HUES64 (cell line): Measurements from ENCODE around the gene ADAMTS20.

ENCODE experiments used
- H3K27ac ChIP-seq: 2 replicates; pipeline ENCODE4 v1.7.0; 2013; ENCODE audit warnings: low read depth, low read length, inconsistent platforms
- H3K27me3 ChIP-seq: 2 replicates; pipeline ENCODE4 v1.6.1; 2013; ENCODE audit warnings: mild to moderate bottlenecking, low read length; ENCODE audit not compliant: insufficient read depth
- H3K36me3 ChIP-seq: 2 replicates; pipeline ENCODE4 v1.6.1; 2013; ENCODE audit warnings: mild to moderate bottlenecking, low read length; ENCODE audit not compliant: insufficient read depth
- H3K4me1 ChIP-seq: 2 replicates; pipeline ENCODE4 v1.6.1; 2013; ENCODE audit warnings: mild to moderate bottlenecking, low read length, moderate library complexity; ENCODE audit not compliant: insufficient read depth
- H3K4me3 ChIP-seq: 2 replicates; pipeline ENCODE4 v1.5.1; 2013; ENCODE audit warnings: mild to moderate bottlenecking, low read length, moderate library complexity
- H3K9ac ChIP-seq: 2 replicates; pipeline ENCODE4 v1.6.1; 2013; ENCODE audit warnings: mild to moderate bottlenecking, low read depth, low read length
- H3K9me3 ChIP-seq: 2 replicates; pipeline ENCODE4 v1.6.1; 2013; ENCODE audit warnings: low read depth, low read length; ENCODE audit not compliant: insufficient read depth
- WGBS: fragments of 150-250, 120-280 bp; methylation state at CpG from one replicate; pipeline ENCODE4 v1.1.7; 2013; ENCODE audit warnings: missing lambda C conversion rate; 5-methylcytosine and 5-hydroxymethylcytosine counted together

The ADAMTS20 gene

GRCh38 chr12:43310596-43310995 lies 241.4 kb downstream of the ADAMTS20 start:
- H3K4me1 ChIP-seq: no peaks in the 10 kb centered on the region
- no peak overlapping the region for H3K27ac ChIP-seq
- no peaks in the 10 kb centered on the region for H3K9me3 ChIP-seq
- H3K27me3 ChIP-seq: no peaks in the 10 kb centered on the region
- H3K4me3 ChIP-seq: no peak overlapping the region
- no peaks in the 10 kb centered on the region for H3K36me3 ChIP-seq
- no peak overlapping the region for H3K9ac ChIP-seq

DNA sequence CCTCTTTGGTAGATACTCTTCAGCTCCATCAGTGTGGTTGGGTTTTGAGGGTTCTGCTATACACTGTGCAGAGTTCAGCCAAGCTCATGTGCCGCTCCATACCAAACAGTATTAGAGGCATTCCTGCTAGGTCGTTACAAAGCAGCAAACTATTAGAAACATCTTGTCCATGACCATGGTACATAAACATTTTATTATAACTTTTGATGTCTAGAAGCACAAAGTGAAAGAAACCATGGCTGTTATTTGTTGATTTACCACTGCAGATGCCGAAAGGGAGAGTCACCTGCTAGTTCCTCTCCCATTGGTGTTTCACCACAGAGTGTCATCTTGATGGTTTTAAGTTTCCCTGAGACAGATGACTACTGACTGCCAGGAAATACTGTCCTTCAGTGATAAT lies 242.0 kb downstream of the ADAMTS20 start:
- Histone ChIP-seq H3K36me3 (no peaks in the 10 kb centered on the region), H3K4me1 (no peaks in the 10 kb centered on the region), H3K27ac (no peak overlapping the region), H3K9ac (no peak overlapping the region), H3K4me3 (no peak overlapping the region), H3K9me3 (no peaks in the 10 kb centered on the region), H3K27me3 (no peaks in the 10 kb centered on the region)
- 94% methylated on average over 3 of the region's 3 CpGs for WGBS

DNA sequence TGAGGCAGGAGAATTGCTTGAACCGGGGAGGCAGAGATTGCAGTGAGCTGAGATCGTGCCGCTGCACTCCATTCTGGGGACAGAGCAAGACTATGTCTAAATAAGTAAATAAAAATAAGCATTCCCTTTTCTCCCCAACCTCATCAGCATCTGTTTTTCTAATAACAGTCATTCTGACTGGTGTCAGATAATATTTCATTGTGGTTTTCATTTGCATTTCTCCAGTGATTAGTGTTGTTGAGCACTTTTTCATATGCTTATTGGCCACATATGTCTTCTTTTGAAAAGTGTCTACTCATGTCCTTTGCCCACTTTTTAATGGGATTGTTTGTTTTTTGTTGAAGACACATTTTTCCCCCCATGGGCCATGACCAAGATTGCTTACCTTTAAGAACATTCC lies 243.2 kb downstream of the ADAMTS20 start:
- H3K4me1 ChIP-seq: no peaks in the 10 kb centered on the region
- H3K9me3 ChIP-seq: no peaks in the 10 kb centered on the region
- 90% methylated on average over 3 of the region's 3 CpGs for WGBS
- H3K27ac ChIP-seq: no peak overlapping the region
- H3K9ac ChIP-seq: no peak overlapping the region
- no peaks in the 10 kb centered on the region for H3K36me3 ChIP-seq
- H3K27me3 ChIP-seq: no peaks in the 10 kb centered on the region
- H3K4me3 ChIP-seq: no peak overlapping the region

GRCh38 chr12:43307126-43307525 lies 244.9 kb downstream of the ADAMTS20 start:
- no peak overlapping the region for H3K9ac ChIP-seq
- no peaks in the 10 kb centered on the region for H3K27me3 ChIP-seq
- no peak overlapping the region for H3K4me3 ChIP-seq
- H3K4me1 ChIP-seq: no peaks in the 10 kb centered on the region
- no peak overlapping the region for H3K27ac ChIP-seq
- WGBS: 90% methylated on average over 2 of the region's 2 CpGs
- no peaks in the 10 kb centered on the region for H3K36me3 ChIP-seq
- H3K9me3 ChIP-seq: no peaks in the 10 kb centered on the region; the same call in 1 of the 2 replicates

- 100% methylated on average over 1 of the region's 3 CpGs for WGBS
- no peaks in the 10 kb centered on the region for H3K36me3 ChIP-seq
- H3K27ac ChIP-seq: no peak overlapping the region
- no peaks in the 10 kb centered on the region for H3K4me1 ChIP-seq
- H3K4me3 ChIP-seq: no peak overlapping the region
- peaks cover 2% of the 10 kb centered on the region; the same call in 1 of the 2 replicates for H3K9me3 ChIP-seq
- H3K9ac ChIP-seq: no peak overlapping the region
- H3K27me3 ChIP-seq: no peaks in the 10 kb centered on the region
Observed at GRCh38 chr12:43306066-43306465, 245.9 kb downstream of the ADAMTS20 start.

DNA sequence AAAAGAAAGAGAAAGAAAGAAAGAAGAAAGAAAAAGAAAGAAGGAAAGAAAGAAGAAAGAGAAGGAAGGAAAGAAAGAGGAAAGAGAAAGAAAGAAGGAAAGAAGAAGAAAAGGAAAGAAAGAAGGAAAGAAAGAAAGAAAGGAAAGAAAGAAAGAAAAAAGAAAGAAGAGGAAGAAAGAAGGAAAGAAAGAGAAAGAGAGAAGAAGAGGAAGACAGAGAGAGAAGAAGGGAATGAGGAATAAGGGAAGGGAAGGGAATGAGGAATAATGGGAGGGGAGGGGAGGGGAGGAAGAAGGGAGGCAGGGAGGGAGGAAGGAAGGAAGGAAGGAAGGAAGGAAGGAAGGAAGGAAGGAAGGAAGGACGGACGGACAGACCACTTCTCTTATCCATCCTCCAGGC lies 246.9 kb downstream of the ADAMTS20 start:
- no peaks in the 10 kb centered on the region for H3K27me3 ChIP-seq
- H3K4me1 ChIP-seq: no peaks in the 10 kb centered on the region
- H3K9ac ChIP-seq: no peak overlapping the region
- H3K4me3 ChIP-seq: no peak overlapping the region
- WGBS: 68% methylated on average over 2 of the region's 2 CpGs
- no peaks in the 10 kb centered on the region for H3K36me3 ChIP-seq
- H3K9me3 ChIP-seq: peaks cover 8% of the 10 kb centered on the region; the same call in 1 of the 2 replicates
- H3K27ac ChIP-seq: no peak overlapping the region
